HepG2 (cell line): ENCODE results near the gene TBL3. TPM values are rescaled to one million over a fixed set of nuclear protein-coding genes. Genes with fewer than 3 reads are reported as not detected.

Source experiments
- BORCS8-MEF2B ChIP-seq: sonication (generic); formaldehyde crosslinking; IDR thresholded peaks from 2 replicates; pipeline ENCODE4 v1.8.0; 2022; ENCODE audit warnings: mild to moderate bottlenecking, missing genetic modification reagents
- FOXM1 ChIP-seq: sonication (generic); formaldehyde crosslinking; IDR thresholded peaks from 2 replicates; pipeline ENCODE4 v1.5.0; 2020; ENCODE audit warnings: missing genetic modification reagents
- JUNB ChIP-seq: sonication (generic); formaldehyde crosslinking; IDR thresholded peaks from 2 replicates; pipeline ENCODE4 v1.8.0; 2022; ENCODE audit warnings: missing genetic modification reagents, mild to moderate bottlenecking, borderline replicate concordance
- NFYB ChIP-seq: sonication (generic); formaldehyde crosslinking; IDR thresholded peaks from 2 replicates; pipeline ENCODE4 v1.4.0; 2020; ENCODE audit warnings: missing genetic modification reagents
- NR3C1 ChIP-seq: sonication (generic); formaldehyde crosslinking; IDR thresholded peaks from 2 replicates; pipeline ENCODE4 v1.4.0; 2020; ENCODE audit warnings: missing genetic modification reagents
- TBX2 ChIP-seq: sonication (generic); formaldehyde crosslinking; IDR thresholded peaks from 2 replicates; pipeline ENCODE4 v1.5.0; 2020; ENCODE audit warnings: missing genetic modification reagents, mild to moderate bottlenecking, borderline replicate concordance
- TMF1 ChIP-seq: sonication (generic); formaldehyde crosslinking; IDR thresholded peaks from 2 replicates; pipeline ENCODE4 v1.8.1; 2022; ENCODE audit warnings: low read depth, missing genetic modification reagents
- U2AF1 ChIP-seq: fragments of 200-400 bp; formaldehyde crosslinking; optimal IDR thresholded peaks from 2 replicates; pipeline ENCODE3; 2017; ENCODE audit warnings: mild to moderate bottlenecking, low read depth, low read length
- XBP1 ChIP-seq: sonication (generic); formaldehyde crosslinking; IDR thresholded peaks from 2 replicates; pipeline ENCODE4 v1.5.0; 2020; ENCODE audit warnings: missing genetic modification reagents
- ZBTB42 ChIP-seq: sonication (generic); formaldehyde crosslinking; IDR thresholded peaks from 2 replicates; pipeline ENCODE4 v1.5.0; 2020; ENCODE audit warnings: mild to moderate bottlenecking, missing genetic modification reagents
- ZFP41 ChIP-seq: sonication (generic); formaldehyde crosslinking; IDR thresholded peaks from 2 replicates; pipeline ENCODE4 v1.4.0; 2020; ENCODE audit warnings: mild to moderate bottlenecking, missing genetic modification reagents, borderline replicate concordance
- ZNF121 ChIP-seq: sonication (generic); formaldehyde crosslinking; IDR thresholded peaks from 2 replicates; pipeline ENCODE4 v1.5.0; 2020; ENCODE audit warnings: mild to moderate bottlenecking, missing genetic modification reagents
- ZNF17 ChIP-seq: sonication (generic); formaldehyde crosslinking; IDR thresholded peaks from 2 replicates; pipeline ENCODE4 v1.5.0; 2020; ENCODE audit warnings: mild to moderate bottlenecking, missing genetic modification reagents
- ZNF383 ChIP-seq: sonication (generic); formaldehyde crosslinking; IDR thresholded peaks from 2 replicates; pipeline ENCODE4 v1.4.0; 2020; ENCODE audit warnings: missing genetic modification reagents, mild to moderate bottlenecking, borderline replicate concordance
- ZNF570 ChIP-seq: sonication (generic); formaldehyde crosslinking; IDR thresholded peaks from 2 replicates; pipeline ENCODE4 v1.4.0; 2020; ENCODE audit warnings: mild to moderate bottlenecking, missing genetic modification reagents, borderline replicate concordance
- ZNF713 ChIP-seq: sonication (generic); formaldehyde crosslinking; IDR thresholded peaks from 2 replicates; pipeline ENCODE4 v1.4.0; 2020; ENCODE audit warnings: mild to moderate bottlenecking, missing genetic modification reagents
- ZNF761 ChIP-seq: sonication (generic); formaldehyde crosslinking; conservative IDR thresholded peaks from 2 replicates; pipeline ENCODE4 v1.4.0; 2020; ENCODE audit warnings: mild to moderate bottlenecking, missing genetic modification reagents
- ZNF891 ChIP-seq: sonication (generic); formaldehyde crosslinking; IDR thresholded peaks from 2 replicates; pipeline ENCODE4 v1.5.0; 2020; ENCODE audit warnings: mild to moderate bottlenecking, missing genetic modification reagents
- ZSCAN21 ChIP-seq: sonication (generic); formaldehyde crosslinking; IDR thresholded peaks from 2 replicates; pipeline ENCODE4 v1.8.0; 2022; ENCODE audit warnings: mild to moderate bottlenecking, missing genetic modification reagents, moderate library complexity, borderline replicate concordance
- polyA plus RNA-seq, 8 experiments: library from polyadenylated mRNA; depleted of rRNA in 3 of 8; stranded (reverse) in 7 of 8; unstranded in 1 of 8; fragments of >200 nt; fragmentation: Illumina TruSeq in 4 of 8; extraction: Trizol in 4 of 8; gene quantifications; 2 replicates each; pipeline versions ENCODE4 v1.2.1 to v1.2.3, GENCODE V29; 2011 to 2016; ENCODE audit warnings: low read depth in 4 of 8, missing spikeins in 1 of 8, mixed read lengths in 1 of 8; ENCODE audit not compliant: insufficient read depth in 1 of 8
- total RNA-seq, 5 experiments: library from RNA; depleted of rRNA; stranded (reverse); fragments of >200 nt; fragmentation: Illumina TruSeq; extraction: Trizol; gene quantifications; 2 replicates each; pipeline ENCODE4 v1.2.3, GENCODE V29; 2016; ENCODE audit warnings: low read depth in 1 of 5
- TF ChIP-seq, protein P1 (sequence below): IDR thresholded peaks from 2 replicates; pipeline ENCODE4 v1.6.1; 2018; ENCODE audit warnings: missing genetic modification reagents
- TF ChIP-seq, protein P2 (sequence below), 2 experiments: sonication (generic) in 1 of 2; formaldehyde crosslinking in 1 of 2; IDR thresholded peaks; 2 replicates each; pipeline versions ENCODE4 v1.5.1 to v1.6.1; 2011 to 2020; ENCODE audit warnings: borderline replicate concordance in 1 of 2, low read depth in 1 of 2, low read length in 1 of 2, mild to moderate bottlenecking in 1 of 2, missing genetic modification reagents in 1 of 2, moderate library complexity in 1 of 2
- TF ChIP-seq, protein P3 (sequence below): IDR thresholded peaks from 2 replicates; pipeline ENCODE4 v1.6.1; 2016; ENCODE audit warnings: low read depth
- TF ChIP-seq, protein P4 (sequence below): sonication (generic); formaldehyde crosslinking; IDR thresholded peaks from 2 replicates; pipeline ENCODE4 v1.8.0; 2022; ENCODE audit warnings: missing genetic modification reagents, mild to moderate bottlenecking, inconsistent platforms, borderline replicate concordance

The TBL3 gene
- total and polyA plus RNA-seq, 2 of the 13 experiments (the other 11 are each of a cell fraction or from before 2014, with no cell fraction given): 16.8 to 38.0 TPM

DNA sequence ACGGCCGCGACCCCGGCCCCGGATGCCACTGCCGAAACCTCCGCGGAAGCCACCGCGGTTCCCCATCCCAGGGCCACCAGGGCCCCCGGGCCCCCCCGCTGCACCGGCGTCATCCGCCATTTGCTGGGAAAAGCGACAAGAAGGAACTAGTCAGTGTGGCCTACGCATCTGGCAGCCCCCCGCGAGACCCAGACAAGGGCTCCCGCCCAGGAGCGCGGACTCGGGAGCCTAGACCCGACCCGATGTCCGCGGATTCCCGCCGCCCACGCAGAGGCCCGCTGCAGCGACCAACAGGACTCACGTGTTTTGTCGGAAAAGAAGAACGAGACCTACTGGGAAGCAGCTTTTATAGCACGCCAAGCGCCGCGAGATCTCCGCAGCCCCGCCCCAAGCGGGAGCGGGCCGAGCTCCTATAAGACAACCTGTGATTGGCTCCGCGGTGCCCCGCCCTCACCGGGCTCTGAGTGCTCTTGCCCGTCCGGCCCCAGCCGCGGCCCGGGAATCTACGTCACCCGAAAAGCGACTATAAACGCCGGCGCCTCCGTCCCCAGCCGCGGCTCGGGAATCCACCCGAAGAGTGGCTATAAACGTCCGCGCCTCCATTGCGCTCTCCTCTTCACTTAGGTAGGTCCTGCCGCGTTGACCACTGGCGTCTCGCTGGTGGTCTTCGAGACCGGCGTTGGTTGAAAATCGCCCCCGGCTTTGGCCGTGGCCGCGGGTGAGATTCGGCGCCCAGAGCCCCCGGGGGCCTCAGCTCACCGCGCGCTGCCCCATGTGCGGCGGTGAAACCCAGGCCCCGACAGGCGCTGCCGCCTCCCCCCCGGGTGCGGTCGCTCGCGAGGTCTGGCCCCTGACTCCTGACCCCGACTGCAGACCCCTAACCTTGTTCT is 7.1 kb upstream of the TBL3 start, which contains the start of gene RPS2 (continued):
- TF ChIP-seq ZNF713 (CRISPR knock-in tag): no peak
- TF ChIP-seq, protein P1, sequence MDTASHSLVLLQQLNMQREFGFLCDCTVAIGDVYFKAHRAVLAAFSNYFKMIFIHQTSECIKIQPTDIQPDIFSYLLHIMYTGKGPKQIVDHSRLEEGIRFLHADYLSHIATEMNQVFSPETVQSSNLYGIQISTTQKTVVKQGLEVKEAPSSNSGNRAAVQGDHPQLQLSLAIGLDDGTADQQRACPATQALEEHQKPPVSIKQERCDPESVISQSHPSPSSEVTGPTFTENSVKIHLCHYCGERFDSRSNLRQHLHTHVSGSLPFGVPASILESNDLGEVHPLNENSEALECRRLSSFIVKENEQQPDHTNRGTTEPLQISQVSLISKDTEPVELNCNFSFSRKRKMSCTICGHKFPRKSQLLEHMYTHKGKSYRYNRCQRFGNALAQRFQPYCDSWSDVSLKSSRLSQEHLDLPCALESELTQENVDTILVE (CRISPR knock-in tag): no peak
- TF ChIP-seq, protein P2, sequence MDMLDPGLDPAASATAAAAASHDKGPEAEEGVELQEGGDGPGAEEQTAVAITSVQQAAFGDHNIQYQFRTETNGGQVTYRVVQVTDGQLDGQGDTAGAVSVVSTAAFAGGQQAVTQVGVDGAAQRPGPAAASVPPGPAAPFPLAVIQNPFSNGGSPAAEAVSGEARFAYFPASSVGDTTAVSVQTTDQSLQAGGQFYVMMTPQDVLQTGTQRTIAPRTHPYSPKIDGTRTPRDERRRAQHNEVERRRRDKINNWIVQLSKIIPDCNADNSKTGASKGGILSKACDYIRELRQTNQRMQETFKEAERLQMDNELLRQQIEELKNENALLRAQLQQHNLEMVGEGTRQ (IDR thresholded peaks at IDR 0.05; ENCODE audit: low read depth, low read length): no peak
- TF ChIP-seq, protein P2 (CRISPR knock-in tag; IDR thresholded peaks at IDR 0.05; ENCODE audit: borderline replicate concordance): 0 out of 2 replicates have a peak, but pooled peaks have one; percentile 32
- TF ChIP-seq ZNF891 (CRISPR knock-in tag): peak; percentile 82
- TF ChIP-seq ZNF121 (CRISPR knock-in tag): 0 out of 2 replicates have a peak, but pooled peaks have one; percentile 14
- TF ChIP-seq ZBTB42 (CRISPR knock-in tag): peak; percentile 57; the same call in 1 of the 2 replicates
- TF ChIP-seq ZSCAN21 (CRISPR knock-in tag): no peak
- TF ChIP-seq TBX2 (CRISPR knock-in tag): peak; percentile 45; the same call in 1 of the 2 replicates
- TF ChIP-seq ZNF17 (CRISPR knock-in tag): no peak
- TF ChIP-seq, protein P3, sequence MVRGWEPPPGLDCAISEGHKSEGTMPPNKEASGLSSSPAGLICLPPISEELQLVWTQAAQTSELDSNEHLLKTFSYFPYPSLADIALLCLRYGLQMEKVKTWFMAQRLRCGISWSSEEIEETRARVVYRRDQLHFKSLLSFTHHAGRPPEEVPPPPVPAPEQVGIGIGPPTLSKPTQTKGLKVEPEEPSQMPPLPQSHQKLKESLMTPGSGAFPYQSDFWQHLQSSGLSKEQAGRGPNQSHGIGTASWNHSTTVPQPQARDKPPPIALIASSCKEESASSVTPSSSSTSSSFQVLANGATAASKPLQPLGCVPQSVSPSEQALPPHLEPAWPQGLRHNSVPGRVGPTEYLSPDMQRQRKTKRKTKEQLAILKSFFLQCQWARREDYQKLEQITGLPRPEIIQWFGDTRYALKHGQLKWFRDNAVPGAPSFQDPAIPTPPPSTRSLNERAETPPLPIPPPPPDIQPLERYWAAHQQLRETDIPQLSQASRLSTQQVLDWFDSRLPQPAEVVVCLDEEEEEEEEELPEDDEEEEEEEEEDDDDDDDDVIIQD (CRISPR knock-in tag): no peak
- no peak for TF ChIP-seq ZNF570 (CRISPR knock-in tag)
- TF ChIP-seq ZFP41 (CRISPR knock-in tag): no peak
- peak; percentile 96 for TF ChIP-seq NFYB (CRISPR knock-in tag)
- 0 out of 2 replicates have a peak, but pooled peaks have one; percentile 30 for TF ChIP-seq ZNF761 (CRISPR knock-in tag)
- TF ChIP-seq BORCS8-MEF2B (CRISPR knock-in tag): no peak
- TF ChIP-seq NR3C1: no peak
- TF ChIP-seq, protein P4, sequence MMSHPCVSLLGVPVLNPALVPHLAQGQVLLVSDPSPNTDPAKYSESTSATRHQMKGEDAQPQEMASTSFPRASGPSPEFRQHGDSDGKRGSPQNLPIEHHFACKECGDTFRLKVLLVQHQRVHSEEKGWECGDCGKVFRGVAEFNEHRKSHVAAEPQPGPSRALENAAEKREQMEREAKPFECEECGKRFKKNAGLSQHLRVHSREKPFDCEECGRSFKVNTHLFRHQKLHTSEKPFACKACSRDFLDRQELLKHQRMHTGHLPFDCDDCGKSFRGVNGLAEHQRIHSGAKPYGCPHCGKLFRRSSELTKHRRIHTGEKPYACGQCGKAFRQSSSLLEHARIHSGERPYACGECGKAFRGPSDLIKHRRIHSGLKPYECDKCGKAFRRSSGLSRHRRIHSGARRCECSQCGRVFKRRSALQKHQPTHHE (CRISPR knock-in tag): 0 out of 2 replicates have a peak, but pooled peaks have one; percentile 8
- TF ChIP-seq JUNB (CRISPR knock-in tag): no peak
- peak; percentile 60 for TF ChIP-seq XBP1 (CRISPR knock-in tag)
- TF ChIP-seq TMF1: no peak; the same call in 1 of the 2 replicates
- TF ChIP-seq U2AF1: no peak
- TF ChIP-seq ZNF383: no peak
- TF ChIP-seq FOXM1 (CRISPR knock-in tag): no peak
